WTC11 (cell line): ENCODE results near the gene CHD1L. TPM values are rescaled to one million over a fixed set of nuclear protein-coding genes. Genes with fewer than 3 reads are reported as not detected.
"Not testable (repeated sequence)": the region's sequence is repeated elsewhere in the genome, so short reads cannot be mapped to it uniquely, and the experiment has no call there.

Source experiments
- ATAC-seq: fragments of 200-7000 bp; cut with Tn5 transposase; 2 replicates; pipeline ENCODE4 v1.10.0; 2021; ENCODE audit warnings: mild to moderate bottlenecking, moderate library complexity
- CTCF ChIA-PET: fragments of 300-600 bp; sonication (Branson Sonifier 250); formaldehyde crosslinking; loops from one replicate; lab custom pipeline; 2021; ENCODE audit warnings: antibody characterized with exemption; lab: Charles Lee
- POLR2A ChIA-PET: fragments of 350-600 bp; sonication (Branson Sonifier 250); formaldehyde crosslinking; loops from one replicate; lab custom pipeline; 2021; ENCODE audit warnings: antibody characterized with exemption; lab: Charles Lee
- DNase-seq: peaks from one replicate; pipeline ENCODE4 v3.0.0; 2021; ENCODE audit warnings: low spot score
- H3K27ac Mint-ChIP-seq: 2 replicates; pipeline ENCODE4 v1.8.0; 2021; ENCODE audit warnings: mixed read lengths
- H3K27me3 Mint-ChIP-seq: 2 replicates; pipeline ENCODE4 v1.8.0; 2021; ENCODE audit warnings: low read depth, mild to moderate bottlenecking, moderate library complexity, mixed read lengths
- H3K36me3 Mint-ChIP-seq: 2 replicates; pipeline ENCODE4 v1.8.0; 2021; ENCODE audit warnings: mixed read lengths
- H3K4me1 Mint-ChIP-seq: 2 replicates; pipeline ENCODE4 v1.8.0; 2022; ENCODE audit warnings: mixed read lengths
- H3K4me3 Mint-ChIP-seq: 2 replicates; pipeline ENCODE4 v1.8.0; 2021; ENCODE audit warnings: mild to moderate bottlenecking, moderate library complexity, mixed read lengths
- H3K9me3 Mint-ChIP-seq: 2 replicates; pipeline ENCODE4 v1.8.0; 2021; ENCODE audit warnings: mixed read lengths
- ELF4 ChIP-seq: sonication (generic); formaldehyde crosslinking; IDR thresholded peaks from 2 replicates; pipeline ENCODE4 v1.8.1; 2022; ENCODE audit warnings: low read depth, mild to moderate bottlenecking, moderate library complexity, missing genetic modification reagents
- FOXJ3 ChIP-seq: sonication (generic); formaldehyde crosslinking; IDR thresholded peaks from 2 replicates; pipeline ENCODE4 v1.9.0; 2021; ENCODE audit warnings: missing genetic modification reagents, mild to moderate bottlenecking, borderline replicate concordance
- FOXP1 ChIP-seq: sonication (generic); formaldehyde crosslinking; IDR thresholded peaks from 2 replicates; pipeline ENCODE4 v1.8.0; 2022; ENCODE audit warnings: missing genetic modification reagents, mild to moderate bottlenecking, moderate library complexity, borderline replicate concordance
- GABPB1 ChIP-seq: sonication (generic); formaldehyde crosslinking; IDR thresholded peaks from 2 replicates; pipeline ENCODE4 v1.8.1; 2023; ENCODE audit warnings: mild to moderate bottlenecking, missing genetic modification reagents
- KAT7 ChIP-seq: sonication (generic); formaldehyde crosslinking; IDR thresholded peaks from 2 replicates; pipeline ENCODE4 v1.8.1; 2023; ENCODE audit warnings: missing genetic modification reagents, mild to moderate bottlenecking, borderline replicate concordance
- PRRX2 ChIP-seq: fragments of 250-450 bp; sonication (Bioruptor Pico); IDR thresholded peaks from 2 replicates; pipeline ENCODE4 v1.8.0; 2021; ENCODE audit warnings: mild to moderate bottlenecking
- SMAD4 ChIP-seq: sonication (generic); formaldehyde crosslinking; IDR thresholded peaks from 2 replicates; pipeline ENCODE4 v1.8.0; 2022; ENCODE audit warnings: mild to moderate bottlenecking, missing genetic modification reagents
- TP53 ChIP-seq: sonication (generic); formaldehyde crosslinking; IDR thresholded peaks from 2 replicates; pipeline ENCODE4 v1.8.1; 2023; ENCODE audit warnings: mild to moderate bottlenecking, missing genetic modification reagents
- ZNF317 ChIP-seq: sonication (generic); formaldehyde crosslinking; IDR thresholded peaks from 2 replicates; pipeline ENCODE4 v1.8.1; 2023; ENCODE audit warnings: low read depth, mild to moderate bottlenecking, moderate library complexity, missing genetic modification reagents, borderline replicate concordance
- ZNF396 ChIP-seq: fragments of 250-450 bp; sonication (Bioruptor Pico); IDR thresholded peaks from 2 replicates; pipeline ENCODE4 v1.8.0; 2021; ENCODE audit warnings: mild to moderate bottlenecking, moderate library complexity, borderline replicate concordance
- ZNF416 ChIP-seq: fragments of 250-450 bp; sonication (Bioruptor Pico); IDR thresholded peaks from 2 replicates; pipeline ENCODE4 v1.9.0; 2021; ENCODE audit warnings: mild to moderate bottlenecking, inconsistent platforms
- total RNA-seq: library from RNA; stranded (reverse); gene quantifications from 3 replicates; pipeline ENCODE4 v1.2.3, GENCODE V29; 2021
- TF ChIP-seq, protein P1 (sequence below): sonication (generic); formaldehyde crosslinking; IDR thresholded peaks from 2 replicates; pipeline ENCODE4 v1.8.1; 2023; ENCODE audit warnings: mild to moderate bottlenecking, missing genetic modification reagents
- TF ChIP-seq, protein P2 (sequence below): fragments of 250-450 bp; sonication (Bioruptor Pico); IDR thresholded peaks from 2 replicates; pipeline ENCODE4 v1.9.0; 2021; ENCODE audit warnings: moderate library complexity, mild to moderate bottlenecking, inconsistent platforms, borderline replicate concordance
- TF ChIP-seq, protein P3 (sequence below): fragments of 250-450 bp; sonication (Bioruptor Pico); IDR thresholded peaks from 2 replicates; pipeline ENCODE4 v1.9.0; 2021; ENCODE audit warnings: mild to moderate bottlenecking
- TF ChIP-seq, protein P4 (sequence below): sonication (generic); formaldehyde crosslinking; IDR thresholded peaks from 2 replicates; pipeline ENCODE4 v1.8.1; 2023; ENCODE audit warnings: mild to moderate bottlenecking, moderate library complexity, missing genetic modification reagents
- TF ChIP-seq, protein P5 (sequence below): sonication (generic); formaldehyde crosslinking; IDR thresholded peaks from 2 replicates; pipeline ENCODE4 v1.8.1; 2023; ENCODE audit warnings: mild to moderate bottlenecking, missing genetic modification reagents, moderate library complexity
- TF ChIP-seq, protein P6 (sequence below): sonication (generic); formaldehyde crosslinking; IDR thresholded peaks from 2 replicates; pipeline ENCODE4 v1.8.0; 2023; ENCODE audit warnings: mild to moderate bottlenecking, missing genetic modification reagents

The CHD1L gene
- total RNA-seq, 1 experiment from 2014 or later = 68.7 TPM

DNA sequence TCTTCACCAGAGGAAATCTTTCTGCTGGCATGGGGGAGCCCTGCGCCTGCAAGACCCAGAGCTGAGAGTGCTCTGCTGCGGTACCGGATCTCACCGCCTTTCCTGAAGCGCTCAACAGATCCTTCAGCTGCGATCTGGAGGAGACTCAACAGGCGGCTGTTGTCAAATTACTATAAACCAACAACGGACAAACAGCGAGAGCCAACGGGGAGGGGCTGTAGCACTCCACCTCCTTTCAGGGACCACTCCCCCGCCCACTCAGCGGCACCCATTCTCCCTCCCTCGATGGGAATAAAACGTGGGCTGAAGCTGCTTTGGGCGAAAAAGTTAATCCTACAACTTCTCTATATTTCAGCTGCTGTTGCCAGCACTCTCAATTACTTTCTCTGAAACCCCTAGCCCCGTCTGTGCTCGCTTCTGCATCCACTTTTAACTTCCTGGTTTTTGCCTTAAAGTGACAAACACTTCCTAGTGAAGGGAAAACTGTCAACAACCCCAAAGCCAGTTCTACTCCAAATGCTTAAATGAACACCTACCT is 17.2 kb upstream of the CHD1L start, which contains the start of gene FMO5:
Gene FMO5 (minus strand): TSS at position 147 of the 538 bp plus-strand sequence. CDS start 310 bp downstream, outside the sequence.
- TF ChIP-seq, protein P1, sequence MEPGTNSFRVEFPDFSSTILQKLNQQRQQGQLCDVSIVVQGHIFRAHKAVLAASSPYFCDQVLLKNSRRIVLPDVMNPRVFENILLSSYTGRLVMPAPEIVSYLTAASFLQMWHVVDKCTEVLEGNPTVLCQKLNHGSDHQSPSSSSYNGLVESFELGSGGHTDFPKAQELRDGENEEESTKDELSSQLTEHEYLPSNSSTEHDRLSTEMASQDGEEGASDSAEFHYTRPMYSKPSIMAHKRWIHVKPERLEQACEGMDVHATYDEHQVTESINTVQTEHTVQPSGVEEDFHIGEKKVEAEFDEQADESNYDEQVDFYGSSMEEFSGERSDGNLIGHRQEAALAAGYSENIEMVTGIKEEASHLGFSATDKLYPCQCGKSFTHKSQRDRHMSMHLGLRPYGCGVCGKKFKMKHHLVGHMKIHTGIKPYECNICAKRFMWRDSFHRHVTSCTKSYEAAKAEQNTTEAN (CRISPR knock-in tag) = no peak
- 0 out of 2 replicates have a peak, but pooled peaks have one; percentile 15 for TF ChIP-seq GABPB1 (CRISPR knock-in tag)
- no peak for TF ChIP-seq SMAD4 (CRISPR knock-in tag)
- ATAC-seq (peak; percentile 96), DNase-seq (peak; percentile 67)
- POLR2A ChIA-PET = no interaction called here
- peaks cover 27% of the 10 kb centered on the region for H3K4me1 Mint-ChIP-seq
- H3K36me3 Mint-ChIP-seq = no peaks in the 10 kb centered on the region
- H3K27ac Mint-ChIP-seq = peak within 1 kb of the TSS; percentile 71; the same call in 1 of the 2 replicates
- CTCF ChIA-PET = interaction anchor here (1.2 kb wide), 2 partner anchors 17 to 18 kb away, joined by 4 to 6 read pairs; partner anchors contain the start of gene CHD1L
- H3K9me3 Mint-ChIP-seq = no peaks in the 10 kb centered on the region
- H3K4me3 Mint-ChIP-seq = peak within 1 kb of the TSS; percentile 97
- H3K27me3 Mint-ChIP-seq = peaks cover 19% of the 10 kb centered on the region

DNA sequence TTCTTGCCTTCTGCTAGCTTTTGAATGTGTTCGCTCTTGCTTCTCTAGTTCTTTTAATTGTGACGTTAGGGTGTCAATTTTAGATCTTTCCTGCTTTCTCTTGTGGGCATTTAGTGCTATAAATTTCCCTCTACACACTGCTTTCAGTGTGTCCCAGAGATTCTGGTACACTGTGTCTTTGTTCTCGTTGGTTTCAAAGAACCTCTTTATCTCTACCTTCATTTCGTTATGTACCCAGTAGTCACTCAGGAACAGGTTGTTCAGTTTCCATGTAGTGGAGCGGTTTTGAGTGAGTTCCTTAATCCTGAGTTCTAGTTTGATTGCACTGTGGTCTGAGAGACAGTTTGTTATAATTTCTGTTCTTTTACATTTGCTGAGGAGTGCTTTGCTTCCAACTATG is 11.5 kb upstream of the CHD1L start:
- H3K4me1 Mint-ChIP-seq, H3K4me3 Mint-ChIP-seq, ATAC-seq, H3K27ac Mint-ChIP-seq, CTCF ChIA-PET, POLR2A ChIA-PET, DNase-seq: not testable (repeated sequence)
- Mint-ChIP-seq H3K36me3 (peaks cover 24% of the 10 kb centered on the region), H3K27me3 (peaks cover 12% of the 10 kb centered on the region), H3K9me3 (peaks cover 30% of the 10 kb centered on the region)

DNA sequence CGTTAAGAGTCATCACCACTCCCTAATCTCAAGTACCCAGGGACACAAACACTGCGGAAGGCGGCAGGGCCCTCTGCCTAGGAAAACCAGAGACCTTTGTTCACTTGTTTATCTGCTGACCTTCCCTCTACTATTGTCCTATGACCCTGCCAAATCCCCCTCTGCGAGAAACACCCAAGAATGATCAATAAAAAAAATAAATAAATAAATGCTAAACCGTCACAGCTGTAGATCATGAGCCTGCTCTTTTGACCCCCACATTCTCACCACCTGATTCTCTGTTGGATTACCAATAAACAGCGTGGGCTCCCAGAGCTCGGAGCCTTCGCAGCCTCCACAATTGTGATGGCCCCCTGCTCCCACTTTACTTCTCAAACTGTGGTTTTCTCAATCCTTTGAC is 8.6 kb upstream of the CHD1L start:
- CTCF ChIA-PET, DNase-seq, H3K4me3 Mint-ChIP-seq, ATAC-seq, H3K4me1 Mint-ChIP-seq, H3K27ac Mint-ChIP-seq, POLR2A ChIA-PET: not testable (repeated sequence)
- H3K36me3 Mint-ChIP-seq = peaks cover 28% of the 10 kb centered on the region
- H3K27me3 Mint-ChIP-seq = peaks cover 12% of the 10 kb centered on the region
- peaks cover 35% of the 10 kb centered on the region for H3K9me3 Mint-ChIP-seq

DNA sequence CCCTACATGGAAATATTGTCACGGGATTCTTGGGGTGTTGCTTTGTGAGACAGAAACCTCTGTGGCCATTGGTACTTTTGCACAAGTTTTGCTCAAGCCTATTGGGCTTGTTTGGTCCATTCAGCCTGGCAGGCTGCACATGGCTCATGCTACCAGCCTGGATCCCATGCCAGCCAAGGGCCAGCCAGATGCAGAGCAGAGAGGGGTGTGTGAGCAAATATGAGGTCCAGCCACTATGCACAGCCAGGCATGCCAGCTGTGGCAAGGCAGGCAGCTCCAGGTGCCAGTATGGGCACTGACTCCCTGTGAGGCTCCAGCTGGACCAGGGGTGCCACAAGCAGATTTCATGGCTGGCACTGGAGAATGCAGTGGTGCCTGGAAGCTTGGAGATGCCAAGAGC is 6.7 kb upstream of the CHD1L start:
- H3K9me3 Mint-ChIP-seq = peaks cover 32% of the 10 kb centered on the region
- H3K4me1 Mint-ChIP-seq = peaks cover 28% of the 10 kb centered on the region
- no peak overlapping the region for H3K27ac Mint-ChIP-seq
- ATAC-seq (no peak), DNase-seq (no peak)
- H3K27me3 Mint-ChIP-seq = peaks cover 10% of the 10 kb centered on the region
- no peak overlapping the region for H3K4me3 Mint-ChIP-seq
- peaks cover 27% of the 10 kb centered on the region for H3K36me3 Mint-ChIP-seq
- CTCF ChIA-PET = interaction anchor here (0.9 kb wide), 1 partner anchor 51 kb away, joined by 3 read pairs; no protein-coding TSS in a partner anchor
- TF ChIP-seq ELF4 (CRISPR knock-in tag) (no peak), FOXJ3 (CRISPR knock-in tag) (no peak)
- TF ChIP-seq, all 79 proteins: peak for 0
- POLR2A ChIA-PET = no interaction called here

DNA sequence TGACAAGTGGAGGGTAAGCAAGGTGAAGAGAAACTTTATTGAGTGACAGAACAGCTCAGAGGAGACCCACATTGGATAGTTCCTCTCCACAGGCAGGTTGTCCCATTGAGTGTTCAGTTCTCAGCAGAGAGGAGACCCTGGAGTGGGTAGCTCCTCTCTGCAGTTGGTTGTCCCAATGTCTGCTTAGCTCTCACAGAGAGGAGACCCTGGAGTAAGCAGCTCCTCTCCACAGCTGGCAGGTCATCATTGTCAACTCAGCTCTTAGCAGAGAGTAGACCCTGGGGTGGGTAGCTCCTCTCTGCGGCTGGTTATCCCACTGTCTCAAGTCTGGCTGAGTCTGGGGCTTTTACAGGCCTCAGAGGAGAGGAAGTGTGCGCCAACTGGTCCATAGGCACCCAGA is 6.0 kb upstream of the CHD1L start:
- Mint-ChIP-seq H3K27ac (no peak overlapping the region), H3K4me3 (no peak overlapping the region), H3K4me1 (peaks cover 34% of the 10 kb centered on the region), H3K27me3 (peaks cover 4% of the 10 kb centered on the region), H3K36me3 (peaks cover 20% of the 10 kb centered on the region), H3K9me3 (peaks cover 26% of the 10 kb centered on the region)
- ChIA-PET POLR2A (no interaction called here), CTCF (interaction anchor here (0.9 to 1.7 kb wide), 2 partner anchors 52 to 63 kb away, joined by 3 to 5 read pairs; no protein-coding TSS in a partner anchor)
- ATAC-seq (no peak), DNase-seq (no peak)
- TF ChIP-seq ZNF396 (CRISPR knock-in tag) (no peak), KAT7 (CRISPR knock-in tag) (no peak), PRRX2 (CRISPR knock-in tag) (no peak), ZNF317 (CRISPR knock-in tag) (no peak), FOXP1 (no peak), TP53 (no peak), ZNF416 (no peak)
- TF ChIP-seq, protein P2, sequence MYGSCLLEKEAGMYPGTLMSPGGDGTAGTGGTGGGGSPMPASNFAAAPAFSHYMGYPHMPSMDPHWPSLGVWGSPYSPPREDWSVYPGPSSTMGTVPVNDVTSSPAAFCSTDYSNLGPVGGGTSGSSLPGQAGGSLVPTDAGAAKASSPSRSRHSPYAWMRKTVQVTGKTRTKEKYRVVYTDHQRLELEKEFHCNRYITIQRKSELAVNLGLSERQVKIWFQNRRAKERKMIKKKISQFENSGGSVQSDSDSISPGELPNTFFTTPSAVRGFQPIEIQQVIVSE (CRISPR knock-in tag) = no peak
- TF ChIP-seq, protein P3, sequence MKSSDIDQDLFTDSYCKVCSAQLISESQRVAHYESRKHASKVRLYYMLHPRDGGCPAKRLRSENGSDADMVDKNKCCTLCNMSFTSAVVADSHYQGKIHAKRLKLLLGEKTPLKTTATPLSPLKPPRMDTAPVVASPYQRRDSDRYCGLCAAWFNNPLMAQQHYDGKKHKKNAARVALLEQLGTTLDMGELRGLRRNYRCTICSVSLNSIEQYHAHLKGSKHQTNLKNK (CRISPR knock-in tag) = no peak
- TF ChIP-seq, protein P4, sequence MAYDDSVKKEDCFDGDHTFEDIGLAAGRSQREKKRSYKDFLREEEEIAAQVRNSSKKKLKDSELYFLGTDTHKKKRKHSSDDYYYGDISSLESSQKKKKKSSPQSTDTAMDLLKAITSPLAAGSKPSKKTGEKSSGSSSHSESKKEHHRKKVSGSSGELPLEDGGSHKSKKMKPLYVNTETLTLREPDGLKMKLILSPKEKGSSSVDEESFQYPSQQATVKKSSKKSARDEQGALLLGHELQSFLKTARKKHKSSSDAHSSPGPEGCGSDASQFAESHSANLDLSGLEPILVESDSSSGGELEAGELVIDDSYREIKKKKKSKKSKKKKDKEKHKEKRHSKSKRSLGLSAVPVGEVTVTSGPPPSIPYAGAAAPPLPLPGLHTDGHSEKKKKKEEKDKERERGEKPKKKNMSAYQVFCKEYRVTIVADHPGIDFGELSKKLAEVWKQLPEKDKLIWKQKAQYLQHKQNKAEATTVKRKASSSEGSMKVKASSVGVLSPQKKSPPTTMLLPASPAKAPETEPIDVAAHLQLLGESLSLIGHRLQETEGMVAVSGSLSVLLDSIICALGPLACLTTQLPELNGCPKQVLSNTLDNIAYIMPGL (CRISPR knock-in tag) = no peak
- TF ChIP-seq, protein P5, sequence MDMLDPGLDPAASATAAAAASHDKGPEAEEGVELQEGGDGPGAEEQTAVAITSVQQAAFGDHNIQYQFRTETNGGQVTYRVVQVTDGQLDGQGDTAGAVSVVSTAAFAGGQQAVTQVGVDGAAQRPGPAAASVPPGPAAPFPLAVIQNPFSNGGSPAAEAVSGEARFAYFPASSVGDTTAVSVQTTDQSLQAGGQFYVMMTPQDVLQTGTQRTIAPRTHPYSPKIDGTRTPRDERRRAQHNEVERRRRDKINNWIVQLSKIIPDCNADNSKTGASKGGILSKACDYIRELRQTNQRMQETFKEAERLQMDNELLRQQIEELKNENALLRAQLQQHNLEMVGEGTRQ (CRISPR knock-in tag) = no peak
- TF ChIP-seq, protein P6, sequence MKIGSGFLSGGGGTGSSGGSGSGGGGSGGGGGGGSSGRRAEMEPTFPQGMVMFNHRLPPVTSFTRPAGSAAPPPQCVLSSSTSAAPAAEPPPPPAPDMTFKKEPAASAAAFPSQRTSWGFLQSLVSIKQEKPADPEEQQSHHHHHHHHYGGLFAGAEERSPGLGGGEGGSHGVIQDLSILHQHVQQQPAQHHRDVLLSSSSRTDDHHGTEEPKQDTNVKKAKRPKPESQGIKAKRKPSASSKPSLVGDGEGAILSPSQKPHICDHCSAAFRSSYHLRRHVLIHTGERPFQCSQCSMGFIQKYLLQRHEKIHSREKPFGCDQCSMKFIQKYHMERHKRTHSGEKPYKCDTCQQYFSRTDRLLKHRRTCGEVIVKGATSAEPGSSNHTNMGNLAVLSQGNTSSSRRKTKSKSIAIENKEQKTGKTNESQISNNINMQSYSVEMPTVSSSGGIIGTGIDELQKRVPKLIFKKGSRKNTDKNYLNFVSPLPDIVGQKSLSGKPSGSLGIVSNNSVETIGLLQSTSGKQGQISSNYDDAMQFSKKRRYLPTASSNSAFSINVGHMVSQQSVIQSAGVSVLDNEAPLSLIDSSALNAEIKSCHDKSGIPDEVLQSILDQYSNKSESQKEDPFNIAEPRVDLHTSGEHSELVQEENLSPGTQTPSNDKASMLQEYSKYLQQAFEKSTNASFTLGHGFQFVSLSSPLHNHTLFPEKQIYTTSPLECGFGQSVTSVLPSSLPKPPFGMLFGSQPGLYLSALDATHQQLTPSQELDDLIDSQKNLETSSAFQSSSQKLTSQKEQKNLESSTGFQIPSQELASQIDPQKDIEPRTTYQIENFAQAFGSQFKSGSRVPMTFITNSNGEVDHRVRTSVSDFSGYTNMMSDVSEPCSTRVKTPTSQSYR (CRISPR knock-in tag) = no peak
